ENCODE measurements around the gene EMC7. TPM values are rescaled to one million over a fixed set of nuclear protein-coding genes. Genes with fewer than 3 reads are reported as not detected.

Gene EMC7
- total RNA-seq, 1 experiment from 2014 or later = 55.6 TPM

DNA sequence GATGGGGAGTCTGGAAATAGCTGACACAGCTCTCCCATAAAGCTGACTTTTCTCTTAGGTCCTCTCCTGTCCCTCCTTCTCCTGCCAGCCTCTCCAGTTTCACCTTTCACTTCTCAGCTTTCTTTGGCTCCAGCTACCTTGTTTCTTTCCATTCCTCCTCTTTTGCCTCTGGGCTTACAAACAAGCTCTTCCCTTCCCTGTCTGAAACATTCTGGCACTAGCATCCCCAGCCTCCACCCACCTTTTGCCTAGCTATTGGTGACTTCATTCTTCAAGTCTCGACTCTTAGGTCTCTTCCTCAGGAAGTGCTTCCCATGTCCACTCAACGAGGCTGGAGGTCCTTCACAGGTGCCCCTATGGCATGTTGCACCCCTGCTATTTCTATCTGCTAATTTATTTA is 42.2 kb downstream of the EMC7 start:
- DNase-seq = no peak
- Histone ChIP-seq H3K4me1 (ENCODE audit: insufficient read depth, low read length) (no peaks in the 10 kb centered on the region), H3K56ac (ENCODE audit: insufficient read length, low read depth, low read length) (no peak overlapping the region), H3K4me2 (ENCODE audit: insufficient read depth, insufficient read length, low read length) (no peak overlapping the region), H3K18ac (ENCODE audit: insufficient read length, low read depth, low read length) (no peak overlapping the region), H3K27ac (ENCODE audit: insufficient read length, low read depth, low read length) (no peak overlapping the region), H3K9me3 (ENCODE audit: control insufficient read depth, low read depth, low read length) (no peaks in the 10 kb centered on the region), H4K20me1 (ENCODE audit: control insufficient read depth, insufficient read depth, insufficient read length) (no peaks in the 10 kb centered on the region), H3K79me2 (ENCODE audit: insufficient read depth, low read length) (no peaks in the 10 kb centered on the region), H2BK20ac (ENCODE audit: low read depth, low read length, poor library complexity, severe bottlenecking) (no peak overlapping the region), H2AFZ (ENCODE audit: low read length) (no peak overlapping the region), H4K5ac (ENCODE audit: insufficient read length, low read depth, low read length) (no peak overlapping the region), H3K9ac (ENCODE audit: extremely low read depth, insufficient read length, low read length) (no peak overlapping the region), H3T11ph (ENCODE audit: low read length) (no peak overlapping the region), H2BK12ac (ENCODE audit: insufficient read length, low read depth, low read length) (no peak overlapping the region), H3K14ac (ENCODE audit: insufficient read depth, low read length) (no peak overlapping the region), H3K4ac (ENCODE audit: low read depth, low read length) (no peak overlapping the region), H2BK15ac (ENCODE audit: low read depth, low read length) (no peak overlapping the region), H2BK5ac (ENCODE audit: insufficient read length, low read length) (no peak overlapping the region), H3K27me3 (ENCODE audit: insufficient read depth, low read length) (no peaks in the 10 kb centered on the region), H2AK5ac (ENCODE audit: insufficient read length, low read length) (no peak overlapping the region), H3K23ac (ENCODE audit: insufficient read length, low read depth, low read length) (no peak overlapping the region), H4K8ac (replicated peaks; ENCODE audit: insufficient read length, low read depth, low read length) (no peak overlapping the region), H3K23me2 (ENCODE audit: insufficient read length, low read depth, low read length, poor library complexity, severe bottlenecking) (no peaks in the 10 kb centered on the region), H4K91ac (ENCODE audit: insufficient read length, low read depth, low read length) (no peak overlapping the region), H3K79me1 (ENCODE audit: insufficient read depth, low read depth, low read length, poor library complexity, severe bottlenecking) (no peaks in the 10 kb centered on the region), H2BK120ac (ENCODE audit: low read depth, low read length, poor library complexity, severe bottlenecking) (no peak overlapping the region)
- no peaks in the 10 kb centered on the region for H3K36me3 Mint-ChIP-seq (ENCODE audit: insufficient read depth in 1 of 3, low read depth in 3 of 3)
- no peak overlapping the region for H3K27ac Mint-ChIP-seq
- H3K27me3 Mint-ChIP-seq (ENCODE audit: low read depth) = no peaks in the 10 kb centered on the region
- no peaks in the 10 kb centered on the region for H3K9me3 Mint-ChIP-seq
- TF ChIP-seq, protein P1, sequence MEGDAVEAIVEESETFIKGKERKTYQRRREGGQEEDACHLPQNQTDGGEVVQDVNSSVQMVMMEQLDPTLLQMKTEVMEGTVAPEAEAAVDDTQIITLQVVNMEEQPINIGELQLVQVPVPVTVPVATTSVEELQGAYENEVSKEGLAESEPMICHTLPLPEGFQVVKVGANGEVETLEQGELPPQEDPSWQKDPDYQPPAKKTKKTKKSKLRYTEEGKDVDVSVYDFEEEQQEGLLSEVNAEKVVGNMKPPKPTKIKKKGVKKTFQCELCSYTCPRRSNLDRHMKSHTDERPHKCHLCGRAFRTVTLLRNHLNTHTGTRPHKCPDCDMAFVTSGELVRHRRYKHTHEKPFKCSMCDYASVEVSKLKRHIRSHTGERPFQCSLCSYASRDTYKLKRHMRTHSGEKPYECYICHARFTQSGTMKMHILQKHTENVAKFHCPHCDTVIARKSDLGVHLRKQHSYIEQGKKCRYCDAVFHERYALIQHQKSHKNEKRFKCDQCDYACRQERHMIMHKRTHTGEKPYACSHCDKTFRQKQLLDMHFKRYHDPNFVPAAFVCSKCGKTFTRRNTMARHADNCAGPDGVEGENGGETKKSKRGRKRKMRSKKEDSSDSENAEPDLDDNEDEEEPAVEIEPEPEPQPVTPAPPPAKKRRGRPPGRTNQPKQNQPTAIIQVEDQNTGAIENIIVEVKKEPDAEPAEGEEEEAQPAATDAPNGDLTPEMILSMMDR (conservative IDR thresholded peaks at IDR 0.05) = no peak
- no peaks in the 10 kb centered on the region for H3K4me1 Mint-ChIP-seq
- no CpG with 5 or more reads among the region's 2 CpGs for WGBS (ENCODE audit: extremely low coverage, insufficient read length, low lambda C conversion rate)
- no peak overlapping the region for H3K4me3 Mint-ChIP-seq

Measured in H9 (cell line).